K562 (cell line): ENCODE measurements around the gene TRIP11. TPM values are rescaled to one million over a fixed set of nuclear protein-coding genes. Genes with fewer than 3 reads are reported as not detected.

ENCODE experiments used
- ATAC-seq: fragments of 200-7000 bp; cut with Tn5 transposase; 3 replicates; pipeline ENCODE4 v1.9.1; 2020; ENCODE audit warnings: moderate library complexity
- BruUV-seq: library from RNA; stranded (reverse); fragments of 400-500 nt; replicated peaks from 2 replicates; lab custom pipeline; 2021; lab: Mats Ljungman, UMichigan
- CTCF ChIA-PET: fragments of 300-600 bp; formaldehyde crosslinking; extraction: SDS; loops from one replicate; lab custom pipeline; 2021; ENCODE audit warnings: low intra/inter-chr PET ratio; lab: Yijun Ruan, JAX
- POLR2A ChIA-PET: fragments of 300-600, 350-650 bp; sonication (Branson Sonifier 250); formaldehyde crosslinking; extraction: SDS; loops from one replicate; lab custom pipeline; 2021; ENCODE audit warnings: antibody characterized with exemption, inconsistent platforms; lab: Yijun Ruan, JAX
- DNase-seq, 4 experiments: peaks; one replicate each; pipeline versions ENCODE4 v3.0.0 to v3.0.0-alpha.2; 2011 to 2018; ENCODE audit warnings: low spot score in 3 of 4, mixed read lengths in 3 of 4; ENCODE audit errors: extremely low read depth in 1 of 4
- FAIRE-seq: peaks from 2 replicates; lab custom pipeline; 2011; peaks lifted over from hg19 to GRCh38; lab: Jason Lieb, UNC
- H2AFZ ChIP-seq: 2 replicates; pipeline ENCODE4 v1.6.0; 2011; ENCODE audit warnings: low read depth, low read length, control low read depth, inconsistent platforms
- H3K27ac ChIP-seq: fragments of 200-600 bp; 3 replicates; pipeline ENCODE4 v1.8.0; 2011; ENCODE audit warnings: low read depth, mild to moderate bottlenecking, control low read depth, inconsistent platforms, low read length, moderate library complexity, mixed read lengths; ENCODE audit errors: extremely low read depth
- H3K27me3 ChIP-seq, 2 experiments: fragments of 300-600 bp in 1 of 2; 2 replicates in 1 of 2; 3 replicates in 1 of 2; pipeline versions ENCODE4 v1.6.0 to v1.8.0; 2011; ENCODE audit warnings: inconsistent platforms in 2 of 2, low read length in 2 of 2, mild to moderate bottlenecking in 1 of 2, mixed read lengths in 1 of 2, moderate library complexity in 1 of 2; ENCODE audit not compliant: control insufficient read depth in 2 of 2, insufficient read depth in 2 of 2
- H3K36me3 ChIP-seq: fragments of 300-600 bp; 3 replicates; pipeline ENCODE4 v1.8.0; 2011; ENCODE audit warnings: mild to moderate bottlenecking, low read length, inconsistent platforms; ENCODE audit not compliant: control insufficient read depth, insufficient read depth
- H3K4me1 ChIP-seq, 2 experiments: fragments of 200-600 bp in 1 of 2; replicated peaks in 1 of 2; 2 replicates in 1 of 2; 3 replicates in 1 of 2; pipeline versions ENCODE4 v1.5.1 to v1.8.0; 2011; ENCODE audit warnings: inconsistent platforms in 2 of 2, low read length in 2 of 2, mild to moderate bottlenecking in 1 of 2, mixed read lengths in 1 of 2, moderate library complexity in 1 of 2; ENCODE audit not compliant: control insufficient read depth in 2 of 2, insufficient read depth in 2 of 2
- H3K4me2 ChIP-seq: 2 replicates; pipeline ENCODE4 v1.6.1; 2011; ENCODE audit warnings: low read length, control low read depth, inconsistent platforms, mixed read lengths; ENCODE audit not compliant: insufficient read depth
- H3K4me3 ChIP-seq: fragments of 200-600 bp; sonication (generic), shearing (Covaris generic); 2 replicates; pipeline ENCODE4 v1.5.1; 2016; ENCODE audit warnings: control low read depth, inconsistent platforms
- H3K79me2 ChIP-seq: fragments of 200-600 bp; 3 replicates; pipeline ENCODE4 v1.8.0; 2011; ENCODE audit warnings: low read length, inconsistent platforms; ENCODE audit not compliant: control insufficient read depth, insufficient read depth
- H3K9ac ChIP-seq, 2 experiments: 2 replicates each; pipeline versions ENCODE4 v1.6.0 to v1.6.1; 2011; ENCODE audit warnings: low read depth in 2 of 2, low read length in 2 of 2, control low read depth in 1 of 2, inconsistent platforms in 1 of 2, mild to moderate bottlenecking in 1 of 2, mixed read lengths in 1 of 2; ENCODE audit not compliant: insufficient read depth in 1 of 2
- H3K9me1 ChIP-seq: one replicate; pipeline ENCODE4 v1.6.0; 2011; ENCODE audit warnings: inconsistent platforms, mild to moderate bottlenecking, low read length, moderate library complexity; ENCODE audit not compliant: control insufficient read depth, insufficient read depth
- H3K9me3 ChIP-seq: replicated peaks from 2 replicates; pipeline ENCODE4 v1.5.1; 2011; ENCODE audit warnings: low read depth, low read length, inconsistent platforms; ENCODE audit not compliant: control insufficient read depth, insufficient read depth
- H4K20me1 ChIP-seq: replicated peaks from 2 replicates; pipeline ENCODE4 v1.6.1; 2011; ENCODE audit warnings: low read length, inconsistent platforms, mixed read lengths; ENCODE audit not compliant: control insufficient read depth, insufficient read depth
- CBFA2T2 ChIP-seq: fragments of 450-650 bp; conservative IDR thresholded peaks from 2 replicates; pipeline ENCODE4 v1.6.1; 2017; ENCODE audit warnings: mild to moderate bottlenecking
- CREB1 ChIP-seq, 2 experiments: sonication (generic) in 1 of 2; formaldehyde crosslinking in 1 of 2; IDR thresholded peaks; 2 replicates each; pipeline versions ENCODE4 v1.6.1 to v1.8.0; 2012 to 2022; ENCODE audit warnings: inconsistent platforms in 1 of 2, mild to moderate bottlenecking in 1 of 2, missing genetic modification reagents in 1 of 2, moderate library complexity in 1 of 2
- HDAC2 ChIP-seq: fragments of 450-650 bp; IDR thresholded peaks from 2 replicates; pipeline ENCODE4 v1.6.1; 2016; ENCODE audit warnings: mild to moderate bottlenecking
- HMBOX1 ChIP-seq: sonication (generic); IDR thresholded peaks from 2 replicates; pipeline ENCODE4 v1.6.1; 2016
- HNRNPLL ChIP-seq: fragments of 200-400 bp; formaldehyde crosslinking; IDR thresholded peaks from 2 replicates; pipeline ENCODE4 v1.6.1; 2017; ENCODE audit warnings: low read length, low read depth, mild to moderate bottlenecking; ENCODE audit not compliant: poor library complexity, severe bottlenecking
- L3MBTL2 ChIP-seq: fragments of 450-650 bp; IDR thresholded peaks from 2 replicates; pipeline ENCODE4 v1.6.1; 2016; ENCODE audit warnings: mild to moderate bottlenecking, moderate library complexity
- MYNN ChIP-seq, 2 experiments: sonication (generic); formaldehyde crosslinking in 1 of 2; IDR thresholded peaks; 2 replicates each; pipeline versions ENCODE4 v1.5.0 to v1.6.1; 2016 to 2020; ENCODE audit warnings: antibody characterized with exemption in 1 of 2, missing genetic modification reagents in 1 of 2
- POLR2AphosphoS5 ChIP-seq: IDR thresholded peaks from 2 replicates; pipeline ENCODE4 v1.6.1; 2011; ENCODE audit warnings: mild to moderate bottlenecking, low read depth, low read length, moderate library complexity; ENCODE audit not compliant: control insufficient read depth, insufficient read depth
- SIN3A ChIP-seq, 2 experiments: fragments of 150-350 bp in 1 of 2; IDR thresholded peaks; 2 replicates each; pipeline ENCODE4 v1.6.1; 2011 to 2016; ENCODE audit warnings: borderline replicate concordance in 2 of 2, low read depth in 2 of 2, low read length in 2 of 2, mild to moderate bottlenecking in 2 of 2, moderate library complexity in 2 of 2; ENCODE audit not compliant: control insufficient read depth in 1 of 2
- WGBS: fragments of 100-300 bp; shearing (Covaris generic); methylation state at CpG from one replicate; pipeline ENCODE4 v1.1.6; 2016; ENCODE audit warnings: low coverage, mixed read lengths; ENCODE audit not compliant: insufficient coverage; ENCODE audit errors: missing lambda C conversion rate; 5-methylcytosine and 5-hydroxymethylcytosine counted together
- in situ Hi-C: fragments of 300-500 bp; cut with MboI; formaldehyde crosslinking; loops from 4 replicates; pipeline ENCODE4 v1.15.0; 2018; ENCODE audit warnings: inconsistent platforms, mixed read lengths
- intact Hi-C: fragments of 100-400 bp; cut with micrococcal nuclease; formaldehyde crosslinking; loops from 2 replicates; pipeline ENCODE4 v1.14.2; 2022
- polyA plus RNA-seq, 8 experiments: library from polyadenylated mRNA; depleted of rRNA in 4 of 8; stranded (reverse) in 5 of 8; unstranded in 3 of 8; fragments of >200 nt; fragmentation: Nextera tagmentation in 2 of 8; fragmentation: Illumina TruSeq in 1 of 8; extraction: Ambion mirVana in 2 of 8; extraction: Trizol in 1 of 8; gene quantifications; 2 replicates each; pipeline versions ENCODE4 v1.2.1 to v1.2.3, GENCODE V29; 2011 to 2014; ENCODE audit warnings: inconsistent platforms in 1 of 8, missing spikeins in 1 of 8
- total RNA-seq, 7 experiments: library from RNA; depleted of rRNA in 6 of 7; stranded (reverse); fragments of >200 nt in 6 of 7; fragmentation: Illumina TruSeq in 2 of 7; extraction: Trizol in 2 of 7; gene quantifications; 2 replicates each; pipeline versions ENCODE4 v1.2.1 to v1.2.3, GENCODE V29; 2011 to 2021; ENCODE audit warnings: low replicate concordance in 1 of 7
- TF ChIP-seq, protein P1 (sequence below): fragments of 250-450 bp; sonication (Bioruptor Pico); IDR thresholded peaks from 2 replicates; pipeline ENCODE4 v1.4.0; 2020; ENCODE audit warnings: mild to moderate bottlenecking, moderate library complexity

The TRIP11 gene
- total and polyA plus RNA-seq, 9 of the 15 experiments (the other 6 are each of a cell fraction or from before 2014, with no cell fraction given) = 4.0 to 20.0 (median 10.9) TPM

GRCh38 chr14:91942128-91942527, 97.7 kb downstream of the TRIP11 start:
- Histone ChIP-seq H3K4me2 (no peak overlapping the region), H3K9me1 (no peaks in the 10 kb centered on the region), H3K4me1 (peaks cover 0 to 2% of the 10 kb centered on the region in 2 experiments; a peak in 1 of 5 replicates), H4K20me1 (no peaks in the 10 kb centered on the region)
- no peak for ATAC-seq
- 0% methylated on average over 1 of the region's 1 CpG for WGBS
- no TSS peak for BruUV-seq
- in situ Hi-C loops = no loop called here
- TF ChIP-seq HNRNPLL (no peak), HMBOX1 (no peak), CREB1 (IDR thresholded peaks at IDR 0.05) (no peak), CREB1 (CRISPR knock-in tag; IDR thresholded peaks at IDR 0.05) (no peak), CBFA2T2 (no peak), HDAC2 (no peak), L3MBTL2 (no peak), POLR2AphosphoS5 (no peak), SIN3A (IDR thresholded peaks at IDR 0.05; ENCODE audit: borderline replicate concordance in 2 of 2, control insufficient read depth in 1 of 2, low read depth in 2 of 2, low read length in 2 of 2) (no peak), MYNN (IDR thresholded peaks at IDR 0.05) (no peak), MYNN (CRISPR knock-in tag; IDR thresholded peaks at IDR 0.05) (no peak)
- TF ChIP-seq, protein P1, sequence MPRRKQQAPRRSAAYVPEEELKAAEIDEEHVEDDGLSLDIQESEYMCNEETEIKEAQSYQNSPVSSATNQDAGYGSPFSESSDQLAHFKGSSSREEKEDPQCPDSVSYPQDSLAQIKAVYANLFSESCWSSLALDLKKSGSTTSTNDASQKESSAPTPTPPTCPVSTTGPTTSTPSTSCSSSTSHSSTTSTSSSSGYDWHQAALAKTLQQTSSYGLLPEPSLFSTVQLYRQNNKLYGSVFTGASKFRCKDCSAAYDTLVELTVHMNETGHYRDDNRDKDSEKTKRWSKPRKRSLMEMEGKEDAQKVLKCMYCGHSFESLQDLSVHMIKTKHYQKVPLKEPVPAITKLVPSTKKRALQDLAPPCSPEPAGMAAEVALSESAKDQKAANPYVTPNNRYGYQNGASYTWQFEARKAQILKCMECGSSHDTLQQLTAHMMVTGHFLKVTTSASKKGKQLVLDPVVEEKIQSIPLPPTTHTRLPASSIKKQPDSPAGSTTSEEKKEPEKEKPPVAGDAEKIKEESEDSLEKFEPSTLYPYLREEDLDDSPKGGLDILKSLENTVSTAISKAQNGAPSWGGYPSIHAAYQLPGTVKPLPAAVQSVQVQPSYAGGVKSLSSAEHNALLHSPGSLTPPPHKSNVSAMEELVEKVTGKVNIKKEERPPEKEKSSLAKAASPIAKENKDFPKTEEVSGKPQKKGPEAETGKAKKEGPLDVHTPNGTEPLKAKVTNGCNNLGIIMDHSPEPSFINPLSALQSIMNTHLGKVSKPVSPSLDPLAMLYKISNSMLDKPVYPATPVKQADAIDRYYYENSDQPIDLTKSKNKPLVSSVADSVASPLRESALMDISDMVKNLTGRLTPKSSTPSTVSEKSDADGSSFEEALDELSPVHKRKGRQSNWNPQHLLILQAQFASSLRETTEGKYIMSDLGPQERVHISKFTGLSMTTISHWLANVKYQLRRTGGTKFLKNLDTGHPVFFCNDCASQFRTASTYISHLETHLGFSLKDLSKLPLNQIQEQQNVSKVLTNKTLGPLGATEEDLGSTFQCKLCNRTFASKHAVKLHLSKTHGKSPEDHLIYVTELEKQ (CRISPR knock-in tag) = no peak
- TF ChIP-seq, all 486 proteins: peak for 0
- H3K9ac ChIP-seq = no peak overlapping the region
- peaks cover 10 to 14% of the 10 kb centered on the region in 2 experiments; a peak in 4 of 5 replicates for H3K27me3 ChIP-seq
- DNase-seq (no peak), FAIRE-seq (no peak)
- H3K79me2 ChIP-seq = no peaks in the 10 kb centered on the region
- H3K27ac ChIP-seq = no peak overlapping the region
- H3K36me3 ChIP-seq = no peaks in the 10 kb centered on the region
- ChIA-PET POLR2A (no interaction called here), CTCF (no interaction called here)
- intact Hi-C loops = no loop called here
- no peaks in the 10 kb centered on the region for H3K9me3 ChIP-seq
- H2AFZ ChIP-seq = no peak overlapping the region
- H3K4me3 ChIP-seq = no peak overlapping the region
